GM21528 (cell line): ENCODE data around the gene CFAP74.
"Not testable (repeated sequence)": the region's sequence is repeated elsewhere in the genome, so short reads cannot be mapped to it uniquely, and the experiment has no call there.

Experiments
- ATAC-seq: cut with Tn5 transposase; IDR thresholded peaks from one replicate; pipeline ENCODE4 v1.9.1; 2021; ENCODE audit warnings: mild to moderate bottlenecking, moderate library complexity; ENCODE audit not compliant: unreplicated experiment, low FRiP score

CFAP74 gene

DNA sequence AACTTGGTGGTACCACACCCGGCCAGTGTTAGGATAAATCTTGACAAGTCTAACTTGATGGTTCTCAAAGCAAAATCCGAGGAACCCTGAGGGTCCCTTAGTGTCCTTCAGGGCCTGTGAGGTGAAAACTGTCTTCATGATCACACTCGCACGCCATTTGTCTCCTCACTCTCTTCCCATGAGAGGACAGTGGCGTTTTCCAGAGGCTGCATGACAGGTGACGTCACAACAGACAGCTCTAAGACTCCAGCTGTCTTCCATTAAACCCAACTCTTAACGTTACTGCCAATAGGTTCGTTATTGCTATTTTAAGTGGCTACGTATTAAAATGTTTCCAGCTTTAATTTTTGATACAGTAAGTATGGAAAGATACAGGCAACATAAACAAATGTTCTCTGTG lies 13.8 kb downstream of the CFAP74 start:
- no peak for ATAC-seq

DNA sequence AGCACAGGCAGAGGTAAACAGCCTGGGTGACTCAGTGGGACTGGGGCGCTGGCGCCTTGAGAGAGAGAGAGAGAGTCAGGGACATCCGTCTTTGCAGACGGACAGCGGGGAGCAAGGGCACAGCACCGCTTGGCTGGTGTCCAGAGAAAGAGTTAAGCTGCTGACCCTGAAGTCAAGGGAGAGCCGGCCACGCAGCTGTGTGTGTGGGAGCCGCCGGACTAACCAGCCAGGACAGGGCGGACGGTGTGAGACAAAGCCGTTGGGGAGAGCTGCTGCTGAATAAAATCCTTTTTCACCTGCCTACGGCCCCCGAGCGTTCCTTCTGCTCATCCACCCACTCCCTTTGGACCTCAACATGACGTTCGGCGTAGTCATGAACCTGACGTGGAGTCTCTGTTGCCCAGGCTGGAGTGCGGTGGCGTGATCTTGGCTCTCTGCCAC lies 14.5 kb downstream of the CFAP74 start:
- no peak for ATAC-seq

DNA sequence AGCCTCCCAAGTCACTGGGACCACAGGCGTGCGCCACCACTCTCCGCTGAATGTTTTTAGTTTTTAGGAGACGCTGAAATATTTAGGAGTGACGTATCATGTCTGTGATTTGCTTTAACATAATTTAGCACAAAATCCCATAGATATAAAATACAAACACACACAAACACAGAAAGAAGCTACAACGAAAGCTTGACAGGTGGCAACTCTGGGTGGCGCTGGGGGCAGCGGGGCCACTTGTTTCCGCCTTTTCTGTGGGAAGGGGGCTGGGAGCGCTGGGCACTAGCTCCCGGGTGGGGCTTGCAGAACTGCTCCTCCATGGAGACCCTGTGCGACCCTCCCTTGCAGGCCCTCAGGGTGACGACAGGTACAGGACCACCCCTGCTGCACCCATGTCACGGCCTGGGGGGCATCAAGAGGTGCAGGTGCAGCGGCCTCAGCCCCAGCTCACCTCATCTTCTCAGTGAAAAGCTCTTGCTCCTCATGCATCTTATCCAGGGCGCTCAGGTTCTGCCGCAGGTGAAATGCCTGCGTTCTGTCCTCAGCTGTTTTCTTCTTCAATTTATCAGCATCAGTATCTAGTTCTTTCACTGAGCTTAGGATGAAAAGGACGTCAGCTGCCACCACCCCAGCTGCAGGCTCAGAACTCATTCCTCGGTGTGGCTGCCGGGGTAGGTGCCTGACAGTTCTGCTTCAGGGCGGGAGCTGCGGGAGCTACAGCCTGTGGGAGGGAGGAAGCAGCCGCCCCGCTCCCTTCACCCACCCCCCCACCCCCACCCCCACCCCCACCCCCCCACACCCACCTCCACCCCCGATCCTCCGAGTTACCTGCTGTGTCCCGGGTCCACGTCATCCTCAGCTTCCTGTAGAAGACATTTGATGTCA lies 15.3 kb downstream of the CFAP74 start:
- ATAC-seq = no peak

GRCh38 chr1:1987142-1987510 lies 16.5 kb downstream of the CFAP74 start:
- no peak for ATAC-seq

DNA sequence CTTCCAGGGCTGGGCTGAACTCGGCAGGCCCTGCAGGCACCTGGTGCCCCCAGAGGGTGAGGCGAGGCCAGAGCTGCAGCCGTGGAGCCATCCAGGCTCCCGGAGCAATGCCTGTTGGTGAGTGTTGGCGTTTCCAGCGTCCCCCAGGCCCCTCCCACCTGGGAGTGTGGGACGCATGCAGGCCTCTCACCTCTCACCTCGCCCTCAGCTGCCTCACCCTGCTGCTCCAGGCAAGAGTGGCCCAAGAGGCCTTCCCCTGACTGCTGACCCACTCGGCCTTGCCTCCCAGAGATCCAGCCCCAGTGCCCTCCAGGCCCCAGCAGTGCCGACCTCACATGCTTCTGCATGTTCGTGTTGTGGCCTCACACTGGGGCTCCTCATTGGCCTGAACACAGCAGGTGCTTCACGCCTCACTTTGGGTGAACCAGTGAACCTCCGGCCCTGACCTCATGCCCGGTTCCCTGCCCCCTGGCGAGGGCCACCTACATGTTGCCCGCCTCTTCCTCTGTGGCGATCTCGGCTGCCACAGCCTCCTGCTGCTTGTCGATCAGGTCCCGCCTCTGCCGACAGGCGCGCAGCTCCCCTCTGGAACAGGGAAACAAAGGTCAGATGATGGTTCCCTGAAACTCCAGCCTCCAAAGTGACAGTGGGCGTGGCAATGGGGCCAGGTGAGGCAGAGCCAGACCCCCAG lies 17.0 kb downstream of the CFAP74 start:
- ATAC-seq = no peak

DNA sequence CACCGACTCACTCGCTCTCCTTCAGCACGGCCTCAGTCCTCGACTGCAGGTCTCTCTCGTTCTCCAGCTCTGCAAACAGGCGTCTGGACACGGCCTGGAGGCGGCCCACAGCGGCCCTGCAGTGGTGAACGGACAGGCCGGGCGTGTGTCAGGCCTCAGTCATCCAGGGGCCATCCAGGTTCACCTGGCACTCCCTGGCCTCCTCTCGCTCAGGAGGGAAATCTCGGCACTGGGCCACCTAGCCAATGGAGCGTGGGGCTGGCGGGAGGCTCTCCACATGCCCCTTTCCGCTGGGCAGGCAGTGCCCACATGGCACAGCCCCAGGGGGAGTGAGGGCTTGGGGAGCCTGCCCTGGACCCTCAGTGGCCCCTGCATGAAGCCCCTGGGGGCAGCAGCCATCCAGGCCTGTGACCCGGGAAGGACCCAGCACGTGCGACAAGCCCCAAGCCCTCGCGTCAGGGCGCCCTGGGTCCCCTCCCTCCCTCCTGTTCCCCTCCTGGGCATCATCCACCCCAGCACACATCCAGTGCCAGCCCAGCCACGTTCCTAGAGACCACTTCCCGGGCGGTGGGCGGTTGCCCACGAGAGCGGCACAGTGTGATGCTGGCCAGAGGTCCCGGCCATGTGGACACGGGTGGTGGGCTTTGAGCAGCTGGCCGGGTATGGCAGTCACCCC lies 18.1 kb downstream of the CFAP74 start:
- no peak for ATAC-seq

DNA sequence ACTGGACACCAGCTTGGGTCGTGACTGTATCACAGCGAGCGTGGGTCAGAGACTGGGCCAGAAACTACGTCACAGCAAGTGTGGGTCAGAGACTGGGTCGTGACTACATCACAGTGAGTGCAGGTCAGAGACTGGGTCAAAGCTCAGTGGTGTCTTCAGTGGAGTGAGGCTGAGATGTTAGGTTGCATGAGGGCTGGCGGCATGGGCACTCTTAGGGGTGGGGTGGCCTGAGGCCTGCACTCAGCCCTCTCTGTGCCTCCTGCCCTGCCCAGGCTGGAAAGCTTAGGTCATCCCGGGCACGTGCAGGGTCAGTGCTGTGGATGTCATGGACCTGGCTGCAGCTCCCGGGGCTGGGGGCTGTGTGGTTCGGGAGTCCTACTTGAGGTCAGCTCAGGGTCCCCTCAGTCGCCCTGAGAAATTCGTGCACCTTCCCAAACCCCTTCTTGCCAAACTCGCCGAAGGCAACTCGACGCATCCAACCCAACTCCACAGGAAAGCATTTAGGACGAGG lies 19.0 kb downstream of the CFAP74 start:
- ATAC-seq = no peak

- ATAC-seq = no peak
These were observed 21.0 kb downstream of the CFAP74 start for GRCh38 chr1:1982379-1983232.

- ATAC-seq = not testable (repeated sequence)
These were observed 21.8 kb downstream of the CFAP74 start for GRCh38 chr1:1981631-1982327.

- ATAC-seq = no peak
These were observed 22.5 kb downstream of the CFAP74 start for GRCh38 chr1:1981142-1981500.

DNA sequence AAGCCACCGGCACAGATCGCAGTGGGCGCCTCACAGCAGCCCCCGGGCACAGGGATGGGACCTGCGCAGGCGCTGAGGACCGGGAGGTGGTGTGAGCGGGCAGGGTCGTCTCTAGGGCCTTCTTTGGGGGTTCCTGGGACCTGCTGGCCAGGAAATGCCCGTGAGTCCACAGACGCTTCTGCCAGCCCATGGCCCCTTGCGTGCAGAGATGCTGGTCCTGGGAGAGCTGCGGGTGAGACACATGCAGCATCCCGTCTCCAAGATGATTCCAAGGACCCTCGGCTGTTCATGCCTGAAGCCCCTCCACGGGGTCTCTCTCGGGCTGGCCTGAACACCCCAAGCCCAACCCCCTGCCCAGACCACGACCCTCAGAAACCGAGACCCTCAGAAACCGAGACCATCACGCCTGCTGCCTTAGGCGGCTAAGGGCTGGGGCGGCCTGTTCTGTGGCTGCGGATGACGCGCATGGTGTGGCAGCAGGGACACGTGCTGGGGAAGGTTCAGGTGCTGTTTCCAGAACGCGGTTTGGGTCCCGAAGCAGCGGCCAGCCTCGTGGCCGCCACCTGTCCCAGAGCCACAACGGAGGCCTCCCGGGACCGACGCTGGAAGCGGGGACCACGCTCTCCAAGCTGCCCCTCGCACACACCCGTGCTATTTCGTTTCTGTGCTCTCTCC lies 23.0 kb downstream of the CFAP74 start:
- ATAC-seq = no peak

GRCh38 chr1:1979482-1980165 lies 24.0 kb downstream of the CFAP74 start:
- ATAC-seq = no peak

DNA sequence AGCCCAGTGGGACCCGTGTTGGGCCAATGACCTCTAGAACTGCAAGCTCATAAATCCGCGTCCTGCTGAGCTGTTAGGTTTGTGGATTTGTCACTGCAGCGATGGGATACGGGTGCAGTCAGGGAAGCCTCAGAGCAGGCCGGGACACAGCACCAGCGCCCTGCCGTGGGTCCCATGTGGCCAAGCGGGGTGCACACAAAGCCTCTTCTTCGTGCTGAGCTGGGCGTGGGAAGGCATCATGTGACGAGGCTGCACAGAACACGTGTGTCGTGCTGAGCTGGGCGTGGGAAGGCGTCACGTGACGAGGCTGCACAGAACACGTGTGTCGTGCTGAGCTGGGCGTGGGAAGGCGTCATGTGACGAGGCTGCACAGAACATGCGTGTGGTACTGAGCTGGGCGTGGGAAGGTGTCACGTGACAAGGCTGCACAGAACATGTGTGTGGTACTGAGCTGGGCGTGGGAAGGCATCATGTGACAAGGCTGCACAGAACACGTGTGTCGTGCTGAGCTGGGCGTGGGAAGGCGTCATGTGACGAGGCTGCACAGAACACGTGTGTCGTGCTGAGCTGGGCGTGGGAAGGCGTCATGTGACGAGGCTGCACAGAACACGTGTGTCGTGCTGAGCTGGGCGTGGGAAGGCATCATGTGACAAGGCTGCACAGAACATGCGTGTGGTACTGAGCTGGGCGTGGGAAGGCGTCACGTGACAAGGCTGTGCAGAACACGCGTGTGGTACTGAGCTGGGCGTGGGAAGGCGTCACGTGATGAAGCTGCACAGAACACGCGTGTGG lies 24.7 kb downstream of the CFAP74 start:
- ATAC-seq = not testable (repeated sequence)

- no peak for ATAC-seq
These were observed 25.5 kb downstream of the CFAP74 start for GRCh38 chr1:1978108-1978507.

GRCh38 chr1:1976031-1976430 lies 27.6 kb downstream of the CFAP74 start:
- ATAC-seq = no peak

- no peak for ATAC-seq
These were observed 28.1 kb downstream of the CFAP74 start for GRCh38 chr1:1975535-1975934.

GRCh38 chr1:1974834-1975233 lies 28.8 kb downstream of the CFAP74 start:
- ATAC-seq = no peak
